Epithelial cell of proximal tubule (primary cell): ENCODE measurements around the gene IRF8. TPM values are rescaled to one million over a fixed set of nuclear protein-coding genes. Genes with fewer than 3 reads are reported as not detected.

Source experiments
- DNase-seq: peaks from one replicate; pipeline ENCODE4 v3.0.0-alpha.2; 2011; ENCODE audit warnings: low read depth
- H3K4me3 ChIP-seq: 2 replicates; pipeline ENCODE4 v1.5.1; 2011; ENCODE audit warnings: low read depth, mild to moderate bottlenecking, low read length
- CTCF ChIP-seq: conservative IDR thresholded peaks from 2 replicates; pipeline ENCODE4 v1.5.1; 2012; ENCODE audit warnings: low read depth, mild to moderate bottlenecking, low read length
- total RNA-seq: library from RNA; depleted of rRNA; stranded (reverse); fragments of >200 nt; gene quantifications from 2 replicates; pipeline ENCODE4 v1.2.3, GENCODE V29; 2015

The IRF8 gene
- total RNA-seq, 1 donor from 2014 or later: 0.17 TPM

GRCh38 chr16:85860413-85861094, 38.4 kb upstream of the IRF8 start:
- DNase-seq: no peak
- H3K4me3 ChIP-seq: no peak overlapping the region
- TF ChIP-seq CTCF: no peak

GRCh38 chr16:85861095-85861825, 37.7 kb upstream of the IRF8 start:
- no peak overlapping the region for H3K4me3 ChIP-seq
- no peak for DNase-seq
- no peak for TF ChIP-seq CTCF

- peak; percentile 12 for TF ChIP-seq CTCF
- no peak overlapping the region for H3K4me3 ChIP-seq
- DNase-seq: no peak
These were observed 36.2 kb upstream of the IRF8 start for GRCh38 chr16:85862476-85863383.

- no peak overlapping the region for H3K4me3 ChIP-seq
- TF ChIP-seq CTCF: no peak
- DNase-seq: no peak
These were observed 35.6 kb upstream of the IRF8 start for GRCh38 chr16:85863384-85863774.

- DNase-seq: no peak
- TF ChIP-seq CTCF: no peak
- H3K4me3 ChIP-seq: no peak overlapping the region
These were observed 34.0 kb upstream of the IRF8 start for GRCh38 chr16:85864965-85865364.

GRCh38 chr16:85867189-85867588, 31.8 kb upstream of the IRF8 start:
- H3K4me3 ChIP-seq: no peak overlapping the region
- no peak for DNase-seq
- no peak for TF ChIP-seq CTCF
